PFSK-1 (cell line): ENCODE data around the gene TGFB2.

Source experiments
- POLR2AphosphoS5 ChIP-seq: IDR thresholded peaks from 2 replicates; pipeline ENCODE4 v1.6.1; 2012; ENCODE audit warnings: low read depth, mild to moderate bottlenecking, control low read depth, low read length, moderate library complexity
- REST ChIP-seq, 2 experiments: IDR thresholded peaks; 2 replicates each; pipeline versions ENCODE4 v1.6.1 to v1.8.0; 2011 to 2012; ENCODE audit warnings: low read depth in 2 of 2, low read length in 2 of 2, control low read depth in 1 of 2, inconsistent platforms in 1 of 2, mild to moderate bottlenecking in 1 of 2, moderate library complexity in 1 of 2; ENCODE audit not compliant: insufficient read depth in 1 of 2
- TAF1 ChIP-seq: IDR thresholded peaks from 2 replicates; pipeline ENCODE4 v1.6.1; 2012; ENCODE audit warnings: low read length, control low read depth, borderline replicate concordance; ENCODE audit not compliant: insufficient read depth

GRCh38 chr1:218394989-218395388, 49.9 kb downstream of the TGFB2 start:
- TF ChIP-seq REST (IDR thresholded peaks at IDR 0.05; ENCODE audit: insufficient read depth in 1 of 2, low read depth in 2 of 2, low read length in 2 of 2): no peak
- TF ChIP-seq POLR2AphosphoS5: no peak
- TF ChIP-seq TAF1: no peak
